ENCODE measurements around the gene ABCA6.

ABCA6 gene

DNA sequence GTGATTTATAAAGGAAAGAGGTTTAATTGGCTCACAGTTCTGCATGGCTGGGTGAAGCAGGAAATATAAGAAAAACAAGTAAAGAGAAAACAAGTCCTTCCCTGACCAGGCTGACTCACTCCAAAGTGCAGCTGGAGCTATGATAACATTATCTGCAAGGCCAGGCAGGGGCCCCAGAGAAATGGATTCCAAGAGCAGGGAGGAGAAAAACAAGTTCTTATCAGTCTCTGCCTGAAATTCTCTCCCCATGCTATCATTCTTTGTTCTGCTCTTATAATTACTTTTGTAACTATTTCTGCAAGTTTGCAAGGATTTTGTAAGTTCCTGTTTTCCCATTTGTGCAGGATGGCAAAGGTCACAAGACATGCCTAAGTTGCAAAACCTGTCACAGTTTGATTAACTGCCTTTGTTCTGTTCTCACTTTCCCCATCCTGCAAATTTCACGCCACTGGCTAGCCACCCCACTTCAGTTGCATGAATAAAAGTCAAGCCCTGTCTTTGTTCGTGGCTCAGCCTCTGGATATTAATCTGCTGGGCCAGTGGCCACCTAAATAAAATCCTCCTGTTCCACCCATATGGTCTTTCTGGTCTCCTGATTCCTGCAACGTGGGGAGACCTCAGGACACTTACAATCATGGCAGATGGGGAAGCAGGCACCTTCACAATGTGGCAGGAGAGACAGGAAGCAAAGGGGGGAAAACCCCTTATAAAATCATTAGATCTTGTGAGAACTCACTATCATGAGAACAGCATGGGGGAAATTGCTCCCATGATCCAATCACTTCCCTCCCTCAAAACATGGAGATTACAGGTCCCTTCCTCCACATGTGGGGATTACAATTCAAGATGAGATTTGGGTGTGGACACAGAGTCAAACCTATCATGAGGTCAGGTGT is 94.1 kb downstream of the ABCA6 start:
- DNase-seq (ENCODE audit: low read depth), result peak; percentile 43

DNA sequence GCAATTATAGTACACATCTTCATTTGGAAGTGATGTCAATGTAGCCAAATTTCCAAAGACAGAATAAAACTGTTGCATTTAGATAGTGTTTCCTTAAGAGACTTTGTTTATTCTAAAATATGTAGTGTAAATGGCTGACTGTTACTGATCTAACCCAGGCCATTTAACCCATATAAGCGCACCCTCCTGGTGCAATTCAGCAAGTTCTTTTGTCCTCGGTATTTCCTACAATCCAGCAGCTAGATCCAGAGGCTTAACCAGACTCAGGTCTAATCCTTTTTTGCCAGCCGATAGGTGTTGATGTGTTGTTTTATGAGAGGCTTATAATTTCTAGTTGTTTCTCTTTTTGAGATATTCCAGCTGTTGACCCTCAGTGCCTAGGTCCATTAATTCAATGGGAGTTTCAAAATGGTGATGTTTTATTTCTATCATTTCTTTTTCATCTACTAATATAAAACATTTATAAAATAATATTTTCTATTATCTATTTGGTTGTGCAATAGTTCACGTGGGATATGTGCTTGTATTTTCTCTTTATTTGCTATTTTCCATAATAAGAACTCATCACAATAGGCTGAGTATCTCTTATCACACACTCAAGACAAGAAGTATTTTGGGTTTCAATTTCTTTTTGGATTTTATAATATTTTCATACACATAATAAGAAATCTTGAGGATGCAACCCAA is 95.4 kb downstream of the ABCA6 start:
- no peak for DNase-seq (ENCODE audit: low read depth)

DNA sequence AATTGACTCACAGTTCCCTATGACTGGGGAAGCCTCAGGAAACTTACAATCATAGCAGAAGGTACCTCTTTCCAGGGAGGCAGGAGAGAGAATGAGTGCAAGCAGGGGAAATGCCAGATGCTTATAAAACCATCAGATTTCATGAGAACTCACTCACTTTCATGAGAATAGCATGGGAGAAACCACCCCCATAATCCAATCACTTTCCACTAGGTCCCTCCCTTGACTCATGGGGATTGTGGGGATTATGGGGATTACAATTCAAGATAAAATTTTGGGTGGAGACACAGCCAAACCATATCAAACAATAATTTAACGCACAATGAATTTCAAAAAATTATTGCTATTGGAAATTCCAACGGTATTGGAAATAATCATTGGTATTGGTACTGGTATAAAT is 96.0 kb downstream of the ABCA6 start:
- no peak for DNase-seq (ENCODE audit: low read depth)

DNA sequence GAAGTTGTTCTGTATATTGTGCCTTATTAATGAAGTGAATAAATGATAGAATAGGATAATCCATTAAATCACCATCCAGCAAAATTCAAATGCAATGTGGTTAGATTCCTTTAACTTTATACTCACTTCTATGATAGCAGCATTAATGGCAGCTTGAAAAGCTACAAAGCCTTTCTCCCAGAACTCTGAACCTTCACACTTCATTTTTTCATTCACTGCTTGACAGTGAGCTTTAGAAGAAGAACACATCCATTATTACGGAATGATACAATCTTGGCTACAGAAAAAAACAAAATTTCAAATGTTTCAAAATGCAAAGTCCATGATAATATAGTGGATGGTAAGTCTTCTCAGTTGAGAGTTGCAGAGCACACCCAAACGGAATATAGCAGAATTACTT is 97.3 kb downstream of the ABCA6 start:
- DNase-seq (ENCODE audit: low read depth), result no peak

DNA sequence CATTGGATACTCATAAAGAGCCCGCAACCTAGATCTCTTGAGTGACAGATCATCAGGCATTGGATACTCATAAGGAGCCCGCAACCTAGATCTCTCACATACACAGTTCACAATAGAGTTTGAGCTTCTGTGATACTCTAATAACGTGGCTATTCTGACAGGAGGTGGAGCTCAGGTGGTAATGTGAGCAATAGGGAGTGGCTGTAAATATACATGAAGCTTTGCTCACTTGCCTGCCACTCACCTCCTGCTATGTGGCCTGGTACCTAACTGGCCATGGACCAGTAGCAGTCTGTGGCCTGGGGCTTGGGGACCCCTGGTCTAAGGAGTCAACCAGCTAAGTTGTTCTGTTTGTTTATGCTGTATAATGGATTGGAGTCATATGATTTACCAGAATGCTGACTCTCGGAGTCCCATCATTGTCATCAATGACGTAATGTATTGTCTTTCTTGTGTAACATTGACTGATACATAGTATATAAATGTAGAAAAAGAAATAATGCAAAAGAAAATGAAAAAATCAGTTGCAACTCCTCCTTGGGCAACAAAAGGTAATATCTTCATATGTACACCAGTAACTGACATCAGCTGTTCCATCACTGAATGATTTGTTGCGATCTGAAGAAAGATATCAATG is 98.5 kb downstream of the ABCA6 start:
- no peak for DNase-seq (ENCODE audit: low read depth)

DNA sequence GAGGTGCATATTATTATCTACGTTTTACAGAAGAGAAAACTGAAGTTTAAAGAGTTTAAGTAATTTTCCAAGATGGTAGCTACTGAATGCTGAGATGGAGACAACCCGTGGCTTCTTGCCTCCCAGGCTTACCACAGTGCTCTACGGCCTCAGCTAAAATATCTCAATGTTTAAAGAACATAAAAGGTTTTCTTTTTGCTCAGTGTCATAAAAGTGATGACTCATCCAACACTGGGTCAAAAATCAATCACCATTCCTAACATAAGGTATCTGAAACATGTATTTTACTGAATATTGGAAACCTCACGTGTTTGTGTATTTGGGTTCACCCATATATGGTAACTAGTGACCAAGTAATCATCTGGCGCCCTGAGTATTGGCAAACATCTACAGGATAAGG is 99.4 kb downstream of the ABCA6 start:
- no peak for DNase-seq (ENCODE audit: low read depth)

DNA sequence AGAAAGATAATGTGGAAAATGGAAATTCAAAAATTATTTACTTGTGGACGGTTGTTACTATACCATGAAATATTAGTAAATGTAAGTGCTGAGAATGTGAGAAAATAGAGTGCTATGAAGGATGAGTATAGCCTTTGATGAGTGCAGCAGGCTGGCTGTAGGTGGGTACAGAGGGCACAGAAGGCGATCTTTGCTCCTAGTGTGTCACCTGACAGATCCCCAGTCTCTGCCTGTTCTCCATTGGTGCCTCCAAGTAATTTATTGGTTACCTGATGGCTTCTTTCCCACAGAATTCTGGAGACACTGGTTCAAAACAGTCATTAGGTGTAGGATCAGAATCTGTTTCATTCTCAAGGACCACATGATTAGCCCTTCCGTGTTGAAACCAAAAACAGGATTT is 109.9 kb downstream of the ABCA6 start:
- no peak for DNase-seq (ENCODE audit: low read depth)

DNA sequence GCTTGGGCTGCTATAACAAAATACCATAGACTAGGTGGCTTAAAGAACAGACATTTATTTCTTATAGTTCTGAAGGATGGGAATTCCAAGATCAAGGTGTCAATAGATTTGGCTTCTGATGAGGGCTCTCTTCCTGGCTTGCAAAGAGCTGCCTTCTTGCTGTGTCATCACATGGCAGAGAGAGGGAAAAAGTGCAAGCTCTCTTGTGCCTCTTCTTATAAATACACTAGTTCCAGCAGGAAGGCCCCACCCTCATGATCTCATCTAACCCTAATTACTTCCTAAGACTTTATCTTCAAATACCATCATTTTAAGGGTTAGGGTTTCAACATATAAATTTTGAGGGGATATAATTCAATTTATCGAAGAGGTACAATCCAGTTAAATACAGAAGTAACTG is 111.5 kb downstream of the ABCA6 start:
- DNase-seq (ENCODE audit: low read depth), result no peak
